GM21737 (cell line): ENCODE results near the gene CRELD1.
"Not testable (repeated sequence)": the region's sequence is repeated elsewhere in the genome, so short reads cannot be mapped to it uniquely, and the experiment has no call there.

Experiments
- ATAC-seq: cut with Tn5 transposase; IDR thresholded peaks from one replicate; pipeline ENCODE4 v1.9.1; 2021; ENCODE audit warnings: mild to moderate bottlenecking, moderate library complexity; ENCODE audit not compliant: unreplicated experiment

Gene CRELD1, protein sequence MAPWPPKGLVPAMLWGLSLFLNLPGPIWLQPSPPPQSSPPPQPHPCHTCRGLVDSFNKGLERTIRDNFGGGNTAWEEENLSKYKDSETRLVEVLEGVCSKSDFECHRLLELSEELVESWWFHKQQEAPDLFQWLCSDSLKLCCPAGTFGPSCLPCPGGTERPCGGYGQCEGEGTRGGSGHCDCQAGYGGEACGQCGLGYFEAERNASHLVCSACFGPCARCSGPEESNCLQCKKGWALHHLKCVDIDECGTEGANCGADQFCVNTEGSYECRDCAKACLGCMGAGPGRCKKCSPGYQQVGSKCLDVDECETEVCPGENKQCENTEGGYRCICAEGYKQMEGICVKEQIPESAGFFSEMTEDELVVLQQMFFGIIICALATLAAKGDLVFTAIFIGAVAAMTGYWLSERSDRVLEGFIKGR

DNA sequence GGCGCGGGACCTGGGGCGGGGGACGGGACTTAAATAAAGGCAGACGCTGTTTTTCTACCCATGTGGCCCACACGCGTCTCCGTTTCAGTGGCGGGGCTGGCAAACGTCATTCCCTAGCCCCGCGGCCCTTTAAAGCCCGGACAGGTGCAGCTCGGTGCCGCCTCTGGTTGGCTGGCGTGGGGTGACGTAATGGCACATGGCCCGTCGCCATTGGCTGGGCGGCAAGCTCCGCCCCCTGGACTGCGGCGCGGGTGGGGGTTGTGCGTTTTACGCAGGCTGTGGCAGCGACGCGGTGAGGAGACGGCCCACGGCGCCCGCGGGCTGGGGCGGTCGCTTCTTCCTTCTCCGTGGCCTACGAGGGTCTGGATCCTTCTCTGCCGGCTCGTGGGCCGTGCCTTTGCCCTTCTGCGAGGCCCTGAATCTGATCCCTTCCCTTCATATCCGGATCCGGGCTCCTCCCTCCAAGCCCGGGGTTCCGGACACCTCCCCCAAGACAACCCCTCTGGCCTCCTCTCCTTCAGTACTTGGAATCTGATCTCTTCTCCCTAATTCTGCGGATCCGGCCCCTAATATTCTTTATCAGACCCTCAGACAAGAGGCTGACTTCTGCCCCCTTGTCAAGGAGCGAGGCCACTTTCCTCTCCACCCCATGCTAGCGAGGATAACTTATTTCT is at the start of gene CRELD1:
CRELD1 (plus strand) TSS at position 274 of the 674 bp plus-strand sequence. CDS start 605 bp downstream, outside the sequence.
- peak; percentile 78 for ATAC-seq

DNA sequence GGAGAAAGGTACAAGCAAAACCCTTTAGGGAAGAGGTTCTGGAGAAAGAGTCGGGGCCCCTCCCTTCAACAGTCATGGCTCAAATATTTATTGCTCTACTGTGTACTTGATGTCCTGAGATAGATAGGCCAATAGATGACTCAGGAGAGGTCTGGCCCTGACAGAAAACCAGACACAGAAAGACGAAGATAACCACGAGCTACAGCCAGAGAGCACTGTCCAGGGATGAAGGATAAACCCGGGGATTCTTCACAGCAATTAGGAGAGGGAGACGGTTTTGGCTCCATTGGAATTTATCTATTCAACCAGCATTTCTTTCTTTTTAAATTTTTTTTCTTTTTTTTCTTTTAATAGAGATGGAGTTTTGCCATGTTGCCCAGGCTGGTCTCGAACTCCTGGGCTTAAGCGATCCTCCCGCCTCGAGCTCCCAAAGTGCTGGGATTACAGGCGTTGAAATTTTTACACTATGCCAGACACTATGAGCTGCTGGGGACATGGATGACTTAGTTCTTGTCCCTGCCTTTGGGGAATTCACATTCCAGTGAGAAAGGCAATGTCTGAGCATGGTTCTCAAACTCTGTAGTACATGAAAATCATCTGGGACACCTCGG is 49.0 kb upstream of the CRELD1 start:
- no peak for ATAC-seq

DNA sequence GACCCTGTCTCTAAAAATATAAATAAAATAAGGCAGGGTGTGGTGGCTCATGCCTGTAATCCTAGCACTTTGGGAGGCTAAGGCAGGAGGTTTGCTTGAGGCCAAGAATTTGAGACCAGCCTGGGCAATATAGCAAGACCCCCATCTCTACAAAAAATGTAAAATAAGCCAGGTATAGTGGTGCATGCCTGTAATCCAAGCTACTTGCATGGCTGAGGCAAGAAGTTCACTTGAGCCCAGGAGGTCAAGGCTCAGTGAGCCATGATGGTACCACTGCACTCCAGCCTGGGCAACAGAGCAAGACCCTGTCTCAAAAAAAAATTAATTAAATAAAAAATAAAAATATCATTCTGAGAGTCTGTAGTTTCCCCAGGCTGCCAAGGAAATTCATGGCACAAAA is 47.3 kb upstream of the CRELD1 start:
- no peak for ATAC-seq

DNA sequence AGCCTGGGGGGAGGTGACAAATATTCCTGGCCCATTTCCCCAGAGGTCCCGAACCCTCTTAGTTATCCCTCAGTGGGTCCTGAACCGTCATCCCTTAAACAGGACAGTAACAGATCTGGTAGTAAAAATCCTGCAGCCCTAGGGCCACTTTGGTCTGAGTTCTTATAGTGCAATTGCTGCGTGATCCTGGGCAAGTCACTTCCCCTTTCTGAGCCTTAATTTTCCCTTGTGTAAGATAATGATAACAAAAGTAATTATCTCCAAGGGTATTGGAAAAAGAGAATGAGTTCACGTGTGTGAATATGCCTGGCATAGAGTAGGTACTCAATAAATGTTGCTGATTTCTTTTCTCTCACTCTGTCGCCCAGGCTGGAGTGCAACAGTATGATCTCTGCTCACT is 46.2 kb upstream of the CRELD1 start:
- no peak for ATAC-seq

DNA sequence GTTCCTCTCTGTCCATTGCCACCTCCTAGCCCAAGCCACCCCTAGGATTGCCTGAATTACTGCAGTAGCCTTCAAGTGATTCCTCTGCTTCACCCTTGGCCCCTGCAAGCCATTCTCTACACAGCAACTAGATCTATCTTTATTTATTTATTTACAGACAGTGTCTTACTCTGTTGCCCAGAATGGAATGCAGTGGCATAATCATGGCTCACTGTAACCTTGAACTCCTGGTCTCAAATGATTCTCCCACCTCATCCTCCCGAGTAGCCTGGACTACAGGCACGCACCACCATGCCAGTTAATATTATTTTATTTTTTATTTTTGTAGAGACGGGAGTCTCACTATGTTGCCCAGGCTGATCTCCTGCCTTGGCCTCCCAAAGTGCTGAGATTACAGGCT is 45.1 kb upstream of the CRELD1 start:
- ATAC-seq = no peak

DNA sequence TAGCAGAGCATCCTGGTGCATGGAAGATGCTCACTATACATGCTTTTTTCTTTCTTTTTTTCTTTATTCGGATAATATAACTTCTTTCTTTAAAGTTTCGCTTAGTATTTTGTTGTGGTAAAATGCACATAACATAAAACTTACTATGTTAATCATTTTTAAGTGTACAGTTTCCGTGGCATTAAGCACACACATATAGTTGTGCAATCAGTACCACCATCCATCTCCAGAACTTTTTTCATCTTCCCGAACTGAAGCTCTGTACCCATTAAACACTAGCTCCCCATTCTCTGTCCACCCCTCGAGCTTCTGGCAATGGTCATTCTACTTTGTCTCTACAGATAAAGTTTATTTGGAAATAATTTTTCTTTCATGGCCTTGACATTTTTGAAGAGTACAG is 44.2 kb upstream of the CRELD1 start:
- no peak for ATAC-seq

DNA sequence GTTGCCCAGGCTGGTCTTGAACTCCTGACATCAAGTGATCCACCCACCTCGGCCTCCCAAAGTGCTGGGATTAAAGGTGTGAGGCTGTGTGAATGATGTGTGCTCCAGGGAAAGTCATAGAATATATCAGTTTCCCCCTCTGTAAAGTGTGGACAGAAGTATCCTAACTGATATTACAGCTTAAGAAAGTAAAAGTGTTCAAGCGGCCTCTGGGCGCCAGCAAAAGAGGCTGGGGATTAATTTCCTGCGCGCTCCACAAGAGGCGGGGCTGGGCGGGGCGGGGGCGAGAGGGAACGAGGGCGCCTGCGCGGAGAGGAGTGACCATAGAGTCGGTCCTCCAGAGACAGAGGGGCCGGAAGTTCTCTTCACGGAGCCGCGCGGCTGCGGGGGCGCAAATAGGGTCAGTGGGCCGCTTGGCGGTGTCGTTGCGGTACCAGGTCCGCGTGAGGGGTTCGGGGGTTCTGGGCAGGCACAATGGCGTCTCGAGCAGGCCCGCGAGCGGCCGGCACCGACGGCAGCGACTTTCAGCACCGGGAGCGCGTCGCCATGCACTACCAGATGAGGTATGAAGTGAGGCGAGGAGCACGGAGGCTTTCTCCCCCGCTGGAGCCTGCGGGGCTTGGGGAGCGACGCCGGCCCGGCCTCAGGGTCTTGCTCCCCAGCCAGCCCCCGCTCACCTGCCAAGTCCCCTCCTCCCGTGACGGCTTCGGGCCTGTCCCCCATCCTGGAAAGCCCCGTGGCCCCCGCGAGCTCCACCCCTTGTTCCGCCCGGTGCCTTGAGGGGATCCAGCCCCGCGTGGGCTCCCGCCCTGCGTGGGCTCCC is 43.2 kb upstream of the CRELD1 start, which contains the start of gene JAGN1:
JAGN1 (plus strand) TSS at position 362 of the 823 bp plus-strand sequence; CDS start at position 475, 113 bp downstream.
- peak; percentile 84 for ATAC-seq

DNA sequence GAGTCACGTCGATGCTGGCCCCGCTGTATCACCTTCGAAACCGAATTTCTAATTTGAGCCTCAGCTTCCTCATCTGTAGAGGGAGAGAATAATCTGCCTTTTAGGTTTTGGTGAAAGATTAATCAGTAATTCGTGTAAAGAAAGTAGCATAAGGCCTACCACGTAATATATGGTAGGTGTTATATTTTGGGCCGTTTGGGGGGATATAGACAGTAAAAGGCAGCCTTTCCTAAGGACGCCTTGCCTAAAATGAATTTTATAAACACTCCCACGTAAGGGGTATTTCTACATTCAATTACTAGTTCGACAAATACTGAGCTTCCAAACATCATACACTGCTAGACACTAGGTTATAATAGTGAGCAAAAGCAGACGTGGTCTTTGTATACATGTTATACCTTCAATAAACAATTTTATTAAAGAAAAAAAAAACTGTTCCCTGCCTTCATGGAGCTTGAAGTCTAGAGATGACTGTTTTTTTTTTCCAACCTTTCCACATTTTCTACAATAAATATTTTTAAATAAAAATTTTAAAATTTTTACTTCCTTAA is 42.5 kb upstream of the CRELD1 start:
- ATAC-seq = no peak

DNA sequence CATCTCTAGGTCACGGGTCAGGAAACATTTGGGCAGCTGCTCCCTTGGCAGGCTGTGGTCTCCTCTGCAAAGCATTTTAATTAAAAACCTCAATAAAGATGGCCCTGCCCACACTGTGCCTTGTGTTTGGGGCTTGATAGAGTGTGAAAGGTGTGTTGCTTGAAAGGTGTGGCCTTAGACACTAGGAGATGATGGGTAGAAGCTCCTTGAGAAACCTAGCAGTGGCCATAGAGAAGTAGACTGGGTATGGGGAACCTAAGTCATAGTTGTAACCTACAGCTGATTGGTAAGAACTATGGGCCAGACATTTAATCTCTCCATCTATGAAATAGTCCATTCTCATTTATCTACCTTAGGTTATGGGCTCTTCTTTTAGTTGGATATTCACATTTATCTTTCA is 39.9 kb upstream of the CRELD1 start:
- no peak for ATAC-seq

DNA sequence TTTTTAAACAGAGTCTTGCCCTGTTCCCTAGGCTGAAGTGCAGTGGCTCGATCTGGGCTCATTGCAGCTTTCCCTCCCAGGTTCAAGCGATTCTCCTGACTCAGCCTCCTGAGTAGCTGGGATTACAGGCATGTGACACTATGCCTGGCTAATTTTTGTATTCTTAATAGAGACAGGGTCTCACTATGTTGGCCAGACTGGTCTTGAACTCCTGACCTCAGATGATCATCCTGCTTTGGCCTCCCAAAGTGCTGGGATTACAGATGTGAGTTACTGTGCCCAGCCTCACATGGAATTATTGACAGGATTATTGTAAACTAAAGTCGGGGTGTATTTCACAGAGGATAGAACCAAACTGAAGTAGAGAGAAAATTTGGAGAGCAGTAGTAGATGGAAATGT is 37.9 kb upstream of the CRELD1 start:
- not testable (repeated sequence) for ATAC-seq

DNA sequence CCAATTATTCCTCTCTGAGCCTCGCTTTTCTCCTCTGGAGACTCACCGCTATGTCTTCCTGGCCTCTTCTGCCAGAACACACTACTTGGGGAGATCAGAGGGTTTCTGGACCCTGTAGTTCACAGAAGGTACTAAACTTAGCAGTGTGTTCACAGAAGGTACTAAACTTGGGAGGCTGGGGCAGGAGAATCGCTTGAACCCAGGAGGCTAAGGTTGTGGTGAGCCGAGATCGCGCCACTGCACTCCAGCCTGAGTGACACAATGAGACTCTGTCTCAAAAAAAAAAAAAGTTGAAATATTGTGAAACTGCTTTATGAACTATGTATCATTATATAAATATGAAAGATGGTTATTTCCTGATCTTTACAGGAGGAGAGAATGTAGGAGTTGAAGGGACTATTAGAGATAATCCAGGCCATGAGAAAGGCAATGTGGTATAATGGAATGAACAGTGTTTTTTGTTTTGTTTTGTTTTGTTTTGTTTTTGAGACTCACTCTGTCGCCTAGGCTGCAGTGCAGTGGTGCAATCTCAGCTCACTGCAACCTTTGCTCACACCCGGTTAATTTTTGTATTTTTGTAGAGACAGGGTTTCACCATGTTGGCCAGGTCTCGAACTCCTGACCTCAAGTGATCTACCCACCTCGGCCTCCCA is 36.8 kb upstream of the CRELD1 start:
- ATAC-seq = not testable (repeated sequence)

DNA sequence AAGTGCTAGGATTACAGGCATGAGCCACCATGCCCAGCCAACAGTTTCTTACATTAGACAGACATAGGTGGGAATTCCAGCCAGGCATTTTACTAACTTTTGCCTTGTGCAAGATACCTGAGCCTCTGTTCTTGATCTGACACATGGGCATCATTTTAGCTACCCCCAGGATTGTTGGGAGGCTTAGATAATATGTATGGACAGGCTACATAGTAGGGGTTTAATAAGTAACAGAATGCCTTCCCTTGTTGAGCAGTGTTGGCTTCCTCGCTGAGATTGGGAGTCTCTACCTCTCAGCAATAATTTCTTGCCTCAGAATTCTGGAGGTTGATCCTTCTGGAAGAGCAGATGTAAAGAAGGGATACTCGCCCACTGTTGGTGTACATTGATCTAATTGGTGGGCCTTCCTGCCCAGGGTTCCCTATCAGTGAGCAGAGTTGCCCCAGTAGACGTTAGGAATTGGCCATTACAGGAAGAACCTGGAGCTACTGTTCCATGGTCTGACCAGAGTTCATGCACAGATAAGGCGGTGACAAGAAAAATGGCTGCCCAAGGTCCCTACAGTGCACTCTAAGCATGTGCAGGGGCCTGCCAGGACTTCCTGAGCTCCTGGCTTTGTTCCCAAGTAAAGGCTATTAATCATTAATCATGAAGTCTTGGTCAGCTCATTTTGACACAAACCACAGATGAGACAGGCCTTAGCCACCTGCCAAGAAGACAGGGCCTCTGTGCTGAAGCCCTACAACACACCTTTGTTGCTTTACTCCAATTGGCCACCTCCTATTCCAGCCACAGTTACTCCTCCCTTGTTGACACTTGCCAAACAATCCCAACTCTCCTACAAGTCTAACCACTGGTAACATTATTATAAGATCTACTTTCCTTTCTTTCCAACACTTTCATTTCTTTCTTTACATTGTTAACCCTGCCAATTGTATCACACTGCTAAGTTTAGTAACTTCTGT is 35.9 kb upstream of the CRELD1 start:
- no peak for ATAC-seq

DNA sequence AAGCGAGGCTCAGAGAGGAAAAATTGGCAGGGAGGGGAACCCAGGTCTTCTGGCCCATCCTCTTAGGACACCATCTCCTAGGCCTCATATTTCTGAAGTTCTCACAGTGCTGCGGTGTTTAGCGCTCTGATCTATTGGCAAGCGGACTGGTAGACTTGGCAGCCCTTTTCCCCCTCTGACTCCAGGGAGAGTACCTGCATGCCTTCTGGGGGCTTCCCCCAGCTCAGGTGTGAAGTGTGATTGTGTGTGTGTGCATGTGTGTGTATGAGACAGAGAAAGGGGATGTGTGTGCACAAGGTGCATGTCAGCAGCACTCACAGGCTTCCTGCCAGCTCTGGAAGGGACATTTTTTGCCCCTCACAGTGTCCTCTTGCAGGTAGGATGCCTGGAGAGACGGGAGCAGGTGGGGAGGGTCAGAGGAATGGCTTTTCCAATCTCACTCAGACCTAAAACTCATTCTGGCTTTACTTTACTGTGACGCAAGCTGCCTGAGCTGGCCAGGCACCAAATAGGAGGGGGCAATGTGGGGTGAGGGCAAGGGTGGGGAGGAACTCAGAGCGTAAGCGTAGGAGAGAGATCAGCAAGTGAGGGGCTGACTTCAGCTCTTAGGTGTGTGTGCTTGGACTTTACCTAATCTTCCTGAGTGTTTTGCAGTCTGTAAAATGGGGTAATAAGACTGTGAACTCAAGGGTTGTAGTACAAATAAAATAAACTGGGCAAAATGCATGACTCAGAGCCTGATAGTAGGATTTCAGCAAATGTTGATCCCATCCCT is 35.0 kb upstream of the CRELD1 start:
- no peak for ATAC-seq

DNA sequence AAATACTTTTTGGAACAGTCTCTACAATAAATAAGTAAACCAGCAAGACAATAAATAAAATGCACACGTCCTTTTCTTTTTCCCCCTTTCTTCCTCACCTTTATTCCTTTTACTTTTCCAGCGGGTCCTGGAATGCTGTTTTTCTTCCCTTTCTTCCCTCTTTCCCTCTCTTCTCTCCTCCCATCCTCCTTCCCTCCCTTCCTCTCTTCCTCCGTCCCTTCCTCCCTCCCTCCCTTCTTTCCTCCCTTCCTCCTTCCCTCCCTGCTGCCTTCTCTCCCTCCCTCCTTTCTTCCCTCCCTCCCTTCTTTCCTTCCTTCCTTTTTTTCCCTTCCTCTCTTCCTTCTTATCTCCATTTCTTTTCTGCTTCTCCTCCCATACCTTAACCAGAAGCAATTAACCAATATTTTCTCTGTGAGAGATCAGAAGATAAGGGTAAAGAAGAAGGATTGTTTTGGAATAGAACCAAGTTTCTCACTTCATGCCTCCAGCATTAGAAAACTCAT is 34.3 kb upstream of the CRELD1 start:
- no peak for ATAC-seq

DNA sequence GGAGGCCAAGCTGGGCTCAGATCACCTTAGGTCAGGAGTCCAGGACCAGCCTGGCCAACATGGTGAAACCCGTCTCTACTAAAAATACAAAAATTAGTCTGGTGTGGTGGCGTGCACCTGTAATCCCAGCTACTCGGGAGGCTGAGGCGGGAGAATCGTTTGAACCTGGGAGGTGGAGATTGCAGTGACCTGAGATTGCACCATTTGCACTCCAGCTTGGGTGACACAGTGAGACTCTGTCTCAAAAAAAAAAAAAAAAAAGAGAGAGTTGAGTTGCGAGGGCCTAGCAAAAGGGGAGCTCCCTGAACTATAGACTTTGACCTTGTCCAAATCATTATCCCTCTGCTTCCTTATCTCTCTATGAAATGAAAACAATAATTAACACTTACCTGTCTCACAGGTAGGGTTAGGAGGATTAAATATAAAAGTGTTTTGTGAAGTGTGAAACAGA is 32.6 kb upstream of the CRELD1 start:
- not testable (repeated sequence) for ATAC-seq

DNA sequence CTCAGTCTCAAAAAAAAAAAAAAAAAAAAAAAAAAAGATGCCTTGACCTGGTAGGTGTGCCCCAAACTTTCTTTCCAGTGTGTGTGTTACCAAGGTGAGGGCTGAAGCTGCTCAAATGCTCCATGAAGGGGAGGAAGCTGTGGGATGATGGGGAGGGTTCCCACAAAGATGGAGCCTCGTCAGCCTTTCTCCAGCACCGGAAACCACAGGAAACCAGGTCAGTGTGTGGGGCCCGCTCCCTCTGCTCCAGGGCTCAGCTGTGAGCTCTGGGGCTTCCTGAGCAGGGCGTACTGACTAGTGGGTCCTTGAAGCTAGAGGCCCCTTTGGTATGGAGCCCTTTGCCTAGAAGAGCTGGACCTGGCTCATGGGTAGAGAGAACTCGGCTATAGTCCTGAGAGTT is 31.7 kb upstream of the CRELD1 start:
- no peak for ATAC-seq

DNA sequence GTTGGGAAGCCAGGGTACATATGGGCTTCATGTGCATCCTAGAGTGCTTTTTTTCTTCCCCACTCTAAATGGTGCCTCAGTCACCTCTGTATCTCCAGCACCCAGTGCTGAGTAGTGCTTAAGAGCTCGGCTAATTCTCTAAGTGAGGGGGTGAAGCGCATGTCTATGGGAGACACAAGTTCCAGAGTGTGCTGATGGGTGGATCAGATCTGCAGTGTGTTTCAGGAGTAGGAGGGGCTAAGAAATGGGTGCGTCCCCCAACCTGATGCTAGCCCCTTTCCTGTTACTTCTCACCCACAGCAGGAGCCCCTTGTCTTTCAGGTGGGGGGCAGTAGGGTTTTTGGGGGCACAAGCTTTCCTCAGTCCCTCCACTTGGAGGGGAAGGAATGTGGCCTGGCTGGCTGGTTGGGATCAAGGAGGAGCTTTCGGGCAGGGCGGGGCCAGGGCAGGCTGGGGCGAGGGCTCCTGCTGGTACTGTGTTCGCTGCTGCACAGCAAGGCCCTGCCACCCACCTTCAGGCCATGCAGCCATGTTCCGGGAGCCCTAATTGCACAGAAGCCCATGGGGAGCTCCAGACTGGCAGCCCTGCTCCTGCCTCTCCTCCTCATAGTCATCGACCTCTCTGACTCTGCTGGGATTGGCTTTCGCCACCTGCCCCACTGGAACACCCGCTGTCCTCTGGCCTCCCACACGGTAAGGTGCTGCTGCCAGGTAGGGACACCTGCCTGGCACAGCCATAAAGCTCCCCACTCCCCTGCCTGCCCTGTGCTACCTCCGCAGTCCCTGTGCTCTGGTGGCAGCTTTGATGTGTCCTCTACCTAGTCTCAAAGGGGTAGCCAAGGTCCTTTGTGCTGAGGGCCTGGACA is 31.0 kb upstream of the CRELD1 start, which contains the start of gene IL17RE:
IL17RE (plus strand) TSS at position 477 of the 866 bp plus-strand sequence; CDS start at position 562, 85 bp downstream.
- no peak for ATAC-seq
